GM23248 (cell line): ENCODE results near the gene WFIKKN2. TPM values are rescaled to one million over a fixed set of nuclear protein-coding genes. Genes with fewer than 3 reads are reported as not detected.

Experiments used
- DNase-seq: peaks from one replicate; pipeline ENCODE4 v3.0.0-alpha.2; 2015
- H2AFZ ChIP-seq: fragments of 200-600 bp; sonication (generic); 2 replicates; pipeline ENCODE4 v1.6.1; 2016; ENCODE audit warnings: antibody characterized with exemption
- H3F3A ChIP-seq: fragments of 200-600 bp; sonication (generic); 2 replicates; pipeline ENCODE4 v1.6.1; 2016; ENCODE audit warnings: mild to moderate bottlenecking, antibody characterized with exemption, mixed run types; ENCODE audit not compliant: insufficient read depth
- H3K27ac ChIP-seq: fragments of 200-600 bp; sonication (generic); 2 replicates; pipeline ENCODE4 v1.5.1; 2016; ENCODE audit warnings: mild to moderate bottlenecking
- H3K27me3 ChIP-seq: fragments of 200-600 bp; sonication (generic); replicated peaks from 2 replicates; pipeline ENCODE4 v1.6.1; 2016; ENCODE audit warnings: mild to moderate bottlenecking; ENCODE audit not compliant: insufficient read depth
- H3K36me3 ChIP-seq: fragments of 200-600 bp; sonication (generic); 2 replicates; pipeline ENCODE4 v1.6.1; 2016; ENCODE audit warnings: low read depth, mild to moderate bottlenecking
- H3K4me1 ChIP-seq: fragments of 200-600 bp; sonication (generic); 2 replicates; pipeline ENCODE4 v1.6.1; 2016; ENCODE audit warnings: mild to moderate bottlenecking; ENCODE audit not compliant: insufficient read depth
- H3K4me2 ChIP-seq: fragments of 200-600 bp; sonication (generic); one replicate; pipeline ENCODE4 v1.6.1; 2016; ENCODE audit warnings: mild to moderate bottlenecking; ENCODE audit not compliant: unreplicated experiment
- H3K4me3 ChIP-seq: fragments of 200-600 bp; sonication (generic); 2 replicates; pipeline ENCODE4 v1.5.1; 2016; ENCODE audit warnings: mild to moderate bottlenecking
- H3K79me2 ChIP-seq: fragments of 200-600 bp; sonication (generic); 2 replicates; pipeline ENCODE4 v1.6.1; 2016; ENCODE audit warnings: mild to moderate bottlenecking; ENCODE audit not compliant: insufficient read depth
- H3K9ac ChIP-seq: fragments of 200-600 bp; sonication (generic); 2 replicates; pipeline ENCODE4 v1.6.1; 2016; ENCODE audit warnings: mild to moderate bottlenecking
- H3K9me2 ChIP-seq: fragments of 200-600 bp; sonication (generic); 2 replicates; pipeline ENCODE4 v1.6.1; 2016; ENCODE audit warnings: mixed run types, mild to moderate bottlenecking, moderate library complexity; ENCODE audit not compliant: insufficient read depth
- H3K9me3 ChIP-seq: fragments of 200-600 bp; sonication (generic); one replicate; pipeline ENCODE4 v1.6.1; 2017; ENCODE audit warnings: low read depth
- H4K20me1 ChIP-seq: fragments of 200-600 bp; sonication (generic); 2 replicates; pipeline ENCODE4 v1.6.0; 2016; ENCODE audit not compliant: insufficient read depth
- EZH2 ChIP-seq: fragments of 200-600 bp; sonication (generic); IDR thresholded peaks from 2 replicates; pipeline ENCODE4 v1.6.1; 2018; ENCODE audit warnings: antibody characterized with exemption, mild to moderate bottlenecking; ENCODE audit not compliant: insufficient read depth, poor library complexity, severe bottlenecking
- EZH2phosphoT487 ChIP-seq: fragments of 200-600 bp; sonication (generic); IDR thresholded peaks from 2 replicates; pipeline ENCODE4 v1.6.1; 2018; ENCODE audit warnings: antibody characterized with exemption, moderate library complexity, mild to moderate bottlenecking, low read depth; ENCODE audit not compliant: insufficient read depth
- WGBS, 2 experiments: methylation state at CpG; one replicate each; pipeline ENCODE4 v1.1.6; 2015 to 2017; ENCODE audit warnings: low lambda C conversion rate in 2 of 2, low coverage in 1 of 2; ENCODE audit errors: missing lambda C conversion rate in 2 of 2; 5-methylcytosine and 5-hydroxymethylcytosine counted together
- in situ Hi-C: fragments of 300-500 bp; cut with MboI; formaldehyde crosslinking; loops from 2 replicates; pipeline ENCODE4 v1.15.0; 2020
- polyA plus RNA-seq: library from polyadenylated mRNA; unstranded; fragments of >200 nt; fragmentation: Nextera tagmentation; extraction: Ambion mirVana; gene quantifications from 2 replicates; pipeline ENCODE4 v1.2.1, GENCODE V29; 2016
- total RNA-seq: library from RNA; depleted of rRNA; stranded (reverse); fragments of >200 nt; shearing (Covaris generic); gene quantifications from 2 replicates; pipeline ENCODE4 v1.2.3, GENCODE V29; 2014

Gene WFIKKN2
- total and polyA plus RNA-seq, 2 experiments from 2014 or later: not detected

DNA sequence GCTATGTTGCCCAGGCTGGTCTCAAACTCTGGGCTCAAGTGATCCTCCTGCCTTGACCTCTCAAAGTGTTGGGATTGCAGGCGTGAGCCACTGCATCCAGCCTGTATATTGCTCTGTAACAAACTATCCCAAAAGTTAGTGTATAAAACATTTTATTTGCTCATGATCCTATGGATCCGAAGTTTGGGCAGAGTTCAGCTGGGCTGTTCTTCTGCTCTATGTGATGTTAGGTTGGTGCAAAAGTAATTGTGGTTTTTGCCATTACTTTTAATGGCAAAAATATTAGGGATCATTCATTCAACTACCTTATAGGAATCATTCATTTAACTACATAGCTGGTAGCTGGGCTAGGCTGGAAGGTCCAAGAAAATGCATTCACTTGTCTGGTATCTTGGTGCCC lies 12.8 kb upstream of the WFIKKN2 start:
- no peak overlapping the region for H2AFZ ChIP-seq
- no peaks in the 10 kb centered on the region for H3K4me1 ChIP-seq
- no peak overlapping the region for H3K4me3 ChIP-seq
- no peaks in the 10 kb centered on the region for H3K36me3 ChIP-seq
- in situ Hi-C loops: no loop called here
- no peaks in the 10 kb centered on the region for H3K9me2 ChIP-seq
- H3K4me2 ChIP-seq: no peak overlapping the region
- TF ChIP-seq EZH2 (no peak), EZH2phosphoT487 (no peak)
- no peaks in the 10 kb centered on the region; the same call in 1 of the 2 replicates for H3K27me3 ChIP-seq
- no peak overlapping the region for H3K9ac ChIP-seq
- no peak overlapping the region for H3K27ac ChIP-seq
- 56 to 60% methylated on average over 2 of the region's 2 CpGs for WGBS, 2 experiments
- no peak for DNase-seq
- no peaks in the 10 kb centered on the region for H3K79me2 ChIP-seq
- no peaks in the 10 kb centered on the region for H3K9me3 ChIP-seq
- H3F3A ChIP-seq: no peaks in the 10 kb centered on the region
- no peaks in the 10 kb centered on the region for H4K20me1 ChIP-seq

DNA sequence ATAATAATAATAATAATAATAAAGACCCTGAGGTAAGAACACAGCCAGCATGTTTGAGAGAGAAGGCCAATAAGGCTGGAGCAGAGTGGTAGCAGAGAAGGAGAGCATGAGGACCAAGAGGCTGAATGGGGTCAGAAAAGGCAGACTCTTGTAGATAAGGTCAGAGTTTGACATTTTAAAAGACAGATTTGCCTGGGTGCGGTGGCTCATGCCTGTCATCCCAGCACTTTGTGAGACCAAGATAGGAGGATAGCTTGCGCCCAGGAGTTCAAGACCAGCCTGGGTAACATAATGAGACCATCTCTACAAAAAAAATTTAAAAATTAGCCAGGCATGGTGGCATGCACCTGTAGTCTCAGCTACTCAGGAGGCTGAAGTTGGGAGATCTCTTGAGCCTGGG lies 11.0 kb upstream of the WFIKKN2 start:
- in situ Hi-C loops: no loop called here
- 74 to 75% methylated on average over 2 of the region's 2 CpGs for WGBS, 2 experiments
- Histone ChIP-seq H3K79me2 (no peaks in the 10 kb centered on the region), H3K36me3 (no peaks in the 10 kb centered on the region), H2AFZ (no peak overlapping the region), H3K27me3 (no peaks in the 10 kb centered on the region; the same call in 1 of the 2 replicates), H3K27ac (no peak overlapping the region), H3F3A (no peaks in the 10 kb centered on the region), H3K4me1 (no peaks in the 10 kb centered on the region), H3K9me2 (no peaks in the 10 kb centered on the region), H3K4me3 (no peak overlapping the region), H3K4me2 (no peak overlapping the region), H4K20me1 (no peaks in the 10 kb centered on the region), H3K9ac (no peak overlapping the region), H3K9me3 (no peaks in the 10 kb centered on the region)
- DNase-seq: no peak
- no peak for TF ChIP-seq EZH2
- no peak for TF ChIP-seq EZH2phosphoT487

- H3K4me3 ChIP-seq: no peak overlapping the region
- no peaks in the 10 kb centered on the region; the same call in 1 of the 2 replicates for H3K27me3 ChIP-seq
- no peaks in the 10 kb centered on the region for H3K9me3 ChIP-seq
- DNase-seq: no peak
- H3K9me2 ChIP-seq: no peaks in the 10 kb centered on the region
- H3K9ac ChIP-seq: no peak overlapping the region
- H3K27ac ChIP-seq: no peak overlapping the region
- no peaks in the 10 kb centered on the region for H3F3A ChIP-seq
- H3K4me2 ChIP-seq: no peak overlapping the region
- H4K20me1 ChIP-seq: no peaks in the 10 kb centered on the region
- TF ChIP-seq EZH2 (no peak), EZH2phosphoT487 (no peak)
- H2AFZ ChIP-seq: no peak overlapping the region
- in situ Hi-C loops: no loop called here
- no peaks in the 10 kb centered on the region for H3K79me2 ChIP-seq
- H3K4me1 ChIP-seq: no peaks in the 10 kb centered on the region
- H3K36me3 ChIP-seq: no peaks in the 10 kb centered on the region
Measured at GRCh38 chr17:50825188-50825587, 10.2 kb upstream of the WFIKKN2 start.

- H3F3A ChIP-seq: no peaks in the 10 kb centered on the region
- H3K9me2 ChIP-seq: no peaks in the 10 kb centered on the region
- no peak overlapping the region for H3K9ac ChIP-seq
- H3K4me3 ChIP-seq: no peak overlapping the region
- H4K20me1 ChIP-seq: no peaks in the 10 kb centered on the region
- no peak overlapping the region for H3K27ac ChIP-seq
- no peaks in the 10 kb centered on the region; the same call in 1 of the 2 replicates for H3K27me3 ChIP-seq
- H2AFZ ChIP-seq: no peak overlapping the region
- no peaks in the 10 kb centered on the region for H3K9me3 ChIP-seq
- no peak for DNase-seq
- no peaks in the 10 kb centered on the region for H3K36me3 ChIP-seq
- in situ Hi-C loops: no loop called here
- H3K4me2 ChIP-seq: no peak overlapping the region
- 81 to 84% methylated on average over 6 of the region's 6 CpGs for WGBS, 2 experiments
- no peaks in the 10 kb centered on the region for H3K79me2 ChIP-seq
- TF ChIP-seq EZH2: no peak
- TF ChIP-seq EZH2phosphoT487: no peak
- H3K4me1 ChIP-seq: no peaks in the 10 kb centered on the region
Measured at GRCh38 chr17:50828508-50829170, 6.7 kb upstream of the WFIKKN2 start.
